Right lobe of liver (tissue), 6 donors: ENCODE measurements around the gene SNUPN. TPM values are rescaled to one million over a fixed set of nuclear protein-coding genes. Genes with fewer than 3 reads are reported as not detected.

ENCODE experiments used
- ATAC-seq, 4 donors: fragments of 200-7000 bp; cut with Tn5 transposase; one replicate each; pipeline ENCODE4 v1.9.1; 2020; ENCODE audit warnings: mild to moderate bottlenecking in 4 of 4, moderate library complexity in 4 of 4
- DNase-seq, 3 donors: peaks; one replicate each; pipeline ENCODE4 v3.0.0-alpha.2; 2020
- H3K27ac ChIP-seq, 3 donors: fragments of 200-600 bp; one replicate each; pipeline ENCODE4 v1.8.0; 2022
- H3K27me3 ChIP-seq, 2 donors: fragments of 200-600 bp; one replicate each; pipeline ENCODE4 v1.8.0; 2022
- H3K36me3 ChIP-seq, 4 donors: fragments of 200-600 bp; sonication (generic) in 1 of 4; one replicate each; pipeline versions ENCODE4 v1.5.1 to v1.8.0; 2017 to 2022; ENCODE audit warnings: control low read depth in 1 of 4
- H3K4me1 ChIP-seq, 4 donors: fragments of 200-600 bp; sonication (generic) in 1 of 4; one replicate each; pipeline versions ENCODE4 v1.5.1 to v1.8.0; 2017 to 2022; ENCODE audit warnings: control low read depth in 1 of 4
- H3K4me3 ChIP-seq, 3 donors: fragments of 200-600 bp; one replicate each; pipeline ENCODE4 v1.8.0; 2022
- H3K9me3 ChIP-seq, 4 donors: fragments of 200-600 bp; sonication (generic) in 1 of 4; one replicate each; pipeline versions ENCODE4 v1.5.1 to v1.8.0; 2017 to 2022; ENCODE audit warnings: control low read depth in 1 of 4
- POLR2A ChIP-seq: fragments of 450-650 bp; IDR thresholded peaks from one replicate; pipeline ENCODE4 v1.6.1; 2017; ENCODE audit warnings: antibody characterized with exemption, mild to moderate bottlenecking
- WGBS: methylation state at CpG from one replicate; pipeline ENCODE4 v1.1.6; 2018; ENCODE audit warnings: low coverage, low lambda C conversion rate; ENCODE audit not compliant: insufficient coverage; ENCODE audit errors: missing lambda C conversion rate; 5-methylcytosine and 5-hydroxymethylcytosine counted together
- intact Hi-C, 2 donors: fragments of 100-400 bp; cut with DNase I; formaldehyde crosslinking; loops; one replicate each; pipeline versions ENCODE4 v1.11.2 to v1.14.1; 2022
- total RNA-seq, 6 experiments: library from RNA; depleted of rRNA in 2 of 6; stranded (reverse); fragments of >200 nt in 2 of 6; fragmentation: NEBNext Ultra II Directional in 3 of 6; extraction: Animal tissue kit (Norgen Biotek cat#: 25700) in 3 of 6; gene quantifications; one replicate each; pipeline versions ENCODE4 v1.1.0 to v1.2.4, GENCODE V29; 2016 to 2023
- TF ChIP-seq, protein P1 (sequence below), 4 donors: fragments of 200-600 bp in 3 of 4; fragments of 450-650 bp in 1 of 4; IDR thresholded peaks; one replicate each; pipeline versions ENCODE4 v1.5.1 to v1.8.0; 2016 to 2022; ENCODE audit warnings: antibody characterized with exemption in 4 of 4, mild to moderate bottlenecking in 2 of 4
- donor health status: DM: no; HTN: yes; CAD: no.
- donor health status: DM: no; HTN: no; CAD: no.
- donor health status: DM: no; HTN: no; CAD: no.
- donor health status: DM: no; HTN: yes; CAD: no.
- donor health status: DM: no; HTN: yes; CAD: no.

Gene SNUPN
- total RNA-seq, 6 experiments from 2014 or later, result 11.1 to 19.4 (median 13.3) TPM

GRCh38 chr15:75597667-75598341 is 27.7 kb downstream of the SNUPN start:
- Histone ChIP-seq H3K27ac (peak overlapping the region in 2 of 3 donors; percentile 9 to 71), H3K36me3 (peaks cover 0 to 15% (median 7%) of the 10 kb centered on the region in 4 donors), H3K4me3 (no peak overlapping the region), H3K4me1 (peaks cover 0 to 30% (median 14%) of the 10 kb centered on the region in 4 donors), H3K27me3 (no peaks in the 10 kb centered on the region), H3K9me3 (no peaks in the 10 kb centered on the region)
- intact Hi-C loops, result no loop called here
- 31% methylated on average over 3 of the region's 3 CpGs for WGBS
- DNase-seq, result peak in 1 of 3 donors; percentile 53
- ATAC-seq, result peak; percentile 83 to 93 (median 90)
- no peak for TF ChIP-seq POLR2A
- TF ChIP-seq, protein P1, sequence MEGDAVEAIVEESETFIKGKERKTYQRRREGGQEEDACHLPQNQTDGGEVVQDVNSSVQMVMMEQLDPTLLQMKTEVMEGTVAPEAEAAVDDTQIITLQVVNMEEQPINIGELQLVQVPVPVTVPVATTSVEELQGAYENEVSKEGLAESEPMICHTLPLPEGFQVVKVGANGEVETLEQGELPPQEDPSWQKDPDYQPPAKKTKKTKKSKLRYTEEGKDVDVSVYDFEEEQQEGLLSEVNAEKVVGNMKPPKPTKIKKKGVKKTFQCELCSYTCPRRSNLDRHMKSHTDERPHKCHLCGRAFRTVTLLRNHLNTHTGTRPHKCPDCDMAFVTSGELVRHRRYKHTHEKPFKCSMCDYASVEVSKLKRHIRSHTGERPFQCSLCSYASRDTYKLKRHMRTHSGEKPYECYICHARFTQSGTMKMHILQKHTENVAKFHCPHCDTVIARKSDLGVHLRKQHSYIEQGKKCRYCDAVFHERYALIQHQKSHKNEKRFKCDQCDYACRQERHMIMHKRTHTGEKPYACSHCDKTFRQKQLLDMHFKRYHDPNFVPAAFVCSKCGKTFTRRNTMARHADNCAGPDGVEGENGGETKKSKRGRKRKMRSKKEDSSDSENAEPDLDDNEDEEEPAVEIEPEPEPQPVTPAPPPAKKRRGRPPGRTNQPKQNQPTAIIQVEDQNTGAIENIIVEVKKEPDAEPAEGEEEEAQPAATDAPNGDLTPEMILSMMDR (IDR thresholded peaks at IDR 0.05), result peak; percentile 42 to 56 (median 48)

DNA sequence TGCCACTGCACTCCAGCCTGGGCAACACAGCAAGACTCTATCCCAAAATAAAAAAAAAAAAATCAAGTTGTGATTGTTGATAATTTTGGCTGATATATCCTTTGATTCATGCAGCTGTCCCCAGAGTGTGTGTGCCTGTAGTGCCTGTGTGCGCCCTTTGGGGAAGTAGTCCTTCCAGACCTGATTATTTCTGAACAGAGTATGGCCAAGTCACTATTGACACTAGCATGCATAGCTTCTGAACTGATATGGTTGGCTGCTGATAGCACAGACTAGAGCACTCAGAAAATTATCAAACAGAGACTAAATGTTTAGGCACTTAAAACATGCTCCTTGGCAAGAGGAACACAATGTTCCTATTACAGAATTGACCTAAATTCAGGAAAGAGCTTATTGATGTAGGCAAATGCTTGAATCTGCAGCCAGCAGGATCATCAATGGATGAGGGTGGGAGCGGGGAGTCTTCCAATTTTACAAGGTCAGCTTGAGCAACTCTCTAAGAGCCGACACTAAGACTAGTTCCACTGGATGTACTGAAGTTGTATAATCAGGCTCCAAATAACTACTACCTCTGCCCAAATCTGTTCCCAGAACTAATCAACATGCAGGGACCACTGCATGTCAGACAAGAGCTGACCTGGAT is 28.7 kb downstream of the SNUPN start:
- peaks cover 0 to 30% (median 14%) of the 10 kb centered on the region in 4 donors for H3K4me1 ChIP-seq
- no peaks in the 10 kb centered on the region for H3K9me3 ChIP-seq
- intact Hi-C loops, result no loop called here
- H3K36me3 ChIP-seq, result peaks cover 0 to 15% (median 7%) of the 10 kb centered on the region in 4 donors
- no peak overlapping the region for H3K4me3 ChIP-seq
- DNase-seq (no peak), ATAC-seq (peak in 2 of 4 donors; percentile 22 to 47)
- TF ChIP-seq POLR2A, result no peak
- TF ChIP-seq, protein P1 (IDR thresholded peaks at IDR 0.05), result no peak
- H3K27me3 ChIP-seq, result no peaks in the 10 kb centered on the region
- WGBS, result 67% methylated on average over 1 of the region's 3 CpGs
- H3K27ac ChIP-seq, result peak overlapping the region in 1 of 3 donors; percentile 71

DNA sequence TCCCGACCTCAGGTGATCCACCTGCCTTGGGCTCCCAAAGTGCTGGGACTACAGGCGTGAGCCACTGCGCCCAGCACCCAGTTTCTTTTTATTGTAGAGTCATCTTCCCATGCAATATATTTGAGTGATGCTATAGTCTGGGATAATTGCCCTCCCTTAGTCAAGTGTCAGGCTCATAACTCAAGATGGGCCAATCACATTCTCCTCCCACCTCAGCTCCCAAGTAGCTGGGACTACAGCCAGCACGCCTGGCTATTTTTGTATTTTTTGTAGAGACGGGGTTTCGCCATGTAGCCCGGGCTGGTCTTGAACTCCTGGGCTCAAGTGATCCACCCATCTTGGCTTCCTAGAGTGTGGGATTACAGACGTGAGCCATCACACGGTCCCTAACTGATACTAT is 31.2 kb downstream of the SNUPN start:
- DNase-seq (no peak), ATAC-seq (no peak)
- Histone ChIP-seq H3K9me3 (no peaks in the 10 kb centered on the region), H3K4me1 (peaks cover 0 to 30% (median 14%) of the 10 kb centered on the region in 4 donors), H3K36me3 (peaks cover 0 to 2% (median 0%) of the 10 kb centered on the region in 4 donors), H3K27me3 (no peaks in the 10 kb centered on the region), H3K27ac (no peak overlapping the region), H3K4me3 (no peak overlapping the region)
- intact Hi-C loops, result no loop called here
- WGBS, result 97% methylated on average over 5 of the region's 9 CpGs
- TF ChIP-seq POLR2A, result no peak
- TF ChIP-seq, protein P1 (IDR thresholded peaks at IDR 0.05), result no peak

DNA sequence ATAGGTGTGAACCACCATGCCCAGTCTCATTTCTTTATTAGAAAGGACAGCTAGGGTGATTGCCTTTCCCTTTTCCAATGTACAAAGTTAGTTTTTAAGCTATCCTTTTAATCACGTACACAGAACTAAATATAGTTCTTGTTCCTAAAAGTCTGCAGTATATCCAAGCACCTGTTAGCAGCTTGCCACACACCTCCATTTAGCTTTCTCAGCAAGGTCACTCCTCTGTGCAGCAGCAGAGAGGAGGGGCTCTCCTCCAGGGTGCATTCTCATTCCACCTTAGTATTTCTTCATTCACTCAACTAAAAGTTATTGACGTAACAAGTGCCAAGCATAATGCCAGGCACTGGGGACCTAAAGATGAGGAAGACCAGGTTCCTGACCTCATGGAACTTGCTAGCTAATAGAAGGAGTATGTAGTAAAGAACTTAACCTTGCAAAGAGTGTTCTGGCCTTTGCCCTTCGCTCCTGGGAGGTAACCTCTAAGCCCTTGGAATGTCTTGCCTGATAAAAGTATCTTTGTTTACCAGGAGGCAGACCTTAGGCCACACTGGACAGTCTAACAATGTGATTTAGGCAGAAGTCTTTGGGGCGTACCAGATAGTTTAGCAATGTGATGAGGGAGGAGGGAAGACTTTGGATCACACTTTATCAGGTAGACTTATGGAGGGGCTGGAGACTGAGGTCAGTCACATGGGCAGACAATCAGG is 33.7 kb downstream of the SNUPN start:
- intact Hi-C loops, result no loop called here
- ATAC-seq, result no peak
- Histone ChIP-seq H3K4me1 (peaks cover 0 to 6% (median 1%) of the 10 kb centered on the region in 4 donors), H3K27me3 (no peaks in the 10 kb centered on the region), H3K27ac (no peak overlapping the region), H3K4me3 (no peak overlapping the region), H3K9me3 (no peaks in the 10 kb centered on the region), H3K36me3 (no peaks in the 10 kb centered on the region)
- WGBS, result 92% methylated on average over 4 of the region's 4 CpGs
- TF ChIP-seq, protein P1 (IDR thresholded peaks at IDR 0.05), result no peak
- TF ChIP-seq POLR2A, result no peak
- no peak for DNase-seq
